Suprapubic skin (tissue), 4 donors: ENCODE data around the gene ADARB1. TPM values are rescaled to one million over a fixed set of nuclear protein-coding genes. Genes with fewer than 3 reads are reported as not detected.

ENCODE experiments used
- DNase-seq, 2 donors: peaks; one replicate each; pipeline ENCODE4 v3.0.0-alpha.2; 2019; ENCODE audit warnings: low spot score in 2 of 2
- H3K27ac ChIP-seq: fragments of 200-600 bp; sonication (generic); one replicate; pipeline ENCODE4 v1.5.1; 2019
- H3K27me3 ChIP-seq: fragments of 200-600 bp; sonication (generic); one replicate; pipeline ENCODE4 v1.5.1; 2019
- H3K36me3 ChIP-seq: fragments of 200-600 bp; sonication (generic); one replicate; pipeline ENCODE4 v1.5.1; 2019
- H3K4me1 ChIP-seq: fragments of 200-600 bp; sonication (generic); one replicate; pipeline ENCODE4 v1.5.1; 2019
- H3K4me3 ChIP-seq: fragments of 200-600 bp; sonication (generic); one replicate; pipeline ENCODE4 v1.5.1; 2019; ENCODE audit warnings: mild to moderate bottlenecking
- H3K9me3 ChIP-seq: fragments of 200-600 bp; sonication (generic); one replicate; pipeline ENCODE4 v1.5.1; 2019
- CTCF ChIP-seq, 2 donors: fragments of 200-600 bp in 1 of 2; fragments of 450-650 bp in 1 of 2; sonication (generic) in 1 of 2; IDR thresholded peaks; one replicate each; pipeline ENCODE4 v1.5.1; 2016 to 2019; ENCODE audit warnings: antibody characterized with exemption in 2 of 2, mild to moderate bottlenecking in 1 of 2, moderate library complexity in 1 of 2
- EP300 ChIP-seq: sonication (generic); formaldehyde crosslinking; IDR thresholded peaks from one replicate; pipeline ENCODE4 v1.6.1; 2017; ENCODE audit warnings: antibody characterized with exemption
- POLR2A ChIP-seq, 2 donors: fragments of 450-650 bp; IDR thresholded peaks; one replicate each; pipeline ENCODE4 v1.6.1; 2017; ENCODE audit warnings: antibody characterized with exemption in 2 of 2, mild to moderate bottlenecking in 2 of 2, moderate library complexity in 2 of 2
- POLR2AphosphoS5 ChIP-seq, 3 donors: sonication (generic); formaldehyde crosslinking; IDR thresholded peaks; one replicate each; pipeline ENCODE4 v1.6.1; 2017; ENCODE audit warnings: antibody characterized with exemption in 3 of 3
- WGBS: methylation state at CpG from one replicate; pipeline ENCODE4 v1.1.5; 2018; 5-methylcytosine and 5-hydroxymethylcytosine counted together
- total RNA-seq, 4 donors: library from RNA; depleted of rRNA; stranded (reverse); fragments of >200 nt; gene quantifications; one replicate each; pipeline ENCODE4 v1.1.0, GENCODE V29; 2016

The ADARB1 gene
- total RNA-seq, 4 donors from 2014 or later = 13.2 to 23.6 (median 20.3) TPM

GRCh38 chr21:45164838-45165237 is 90.5 kb downstream of the ADARB1 start:
- H3K27me3 ChIP-seq = no peaks in the 10 kb centered on the region
- 91% methylated on average over 6 of the region's 6 CpGs for WGBS
- DNase-seq = no peak
- TF ChIP-seq POLR2AphosphoS5 (IDR thresholded peaks at IDR 0.05) (no peak), CTCF (IDR thresholded peaks at IDR 0.05) (no peak), POLR2A (IDR thresholded peaks at IDR 0.05) (no peak), EP300 (no peak)
- no peak overlapping the region for H3K4me3 ChIP-seq
- H3K36me3 ChIP-seq = no peaks in the 10 kb centered on the region
- H3K9me3 ChIP-seq = no peaks in the 10 kb centered on the region
- H3K27ac ChIP-seq = no peak overlapping the region
- peaks cover 28% of the 10 kb centered on the region for H3K4me1 ChIP-seq

GRCh38 chr21:45166931-45167330 is 92.6 kb downstream of the ADARB1 start:
- Histone ChIP-seq H3K27ac (no peak overlapping the region), H3K4me1 (peaks cover 28% of the 10 kb centered on the region), H3K4me3 (no peak overlapping the region), H3K27me3 (no peaks in the 10 kb centered on the region), H3K36me3 (no peaks in the 10 kb centered on the region), H3K9me3 (no peaks in the 10 kb centered on the region)
- no peak for TF ChIP-seq POLR2A (IDR thresholded peaks at IDR 0.05)
- TF ChIP-seq EP300 = no peak
- TF ChIP-seq POLR2AphosphoS5 (IDR thresholded peaks at IDR 0.05) = no peak
- no peak for TF ChIP-seq CTCF (IDR thresholded peaks at IDR 0.05)
- 42% methylated on average over 5 of the region's 5 CpGs for WGBS
- no peak for DNase-seq

- H3K4me1 ChIP-seq = peaks cover 28% of the 10 kb centered on the region
- H3K4me3 ChIP-seq = no peak overlapping the region
- TF ChIP-seq CTCF (IDR thresholded peaks at IDR 0.05) (no peak), POLR2A (IDR thresholded peaks at IDR 0.05) (no peak), EP300 (no peak), POLR2AphosphoS5 (IDR thresholded peaks at IDR 0.05) (no peak)
- no peaks in the 10 kb centered on the region for H3K9me3 ChIP-seq
- peaks cover 5% of the 10 kb centered on the region for H3K36me3 ChIP-seq
- no peaks in the 10 kb centered on the region for H3K27me3 ChIP-seq
- H3K27ac ChIP-seq = no peak overlapping the region
- no peak for DNase-seq
- 43% methylated on average over 6 of the region's 6 CpGs for WGBS
These were observed 93.4 kb downstream of the ADARB1 start for GRCh38 chr21:45167796-45168222.

GRCh38 chr21:45168522-45168921 is 94.1 kb downstream of the ADARB1 start:
- WGBS = 75% methylated on average over 7 of the region's 7 CpGs
- Histone ChIP-seq H3K36me3 (peaks cover 7% of the 10 kb centered on the region), H3K4me3 (no peak overlapping the region), H3K27ac (no peak overlapping the region), H3K4me1 (peaks cover 27% of the 10 kb centered on the region), H3K9me3 (no peaks in the 10 kb centered on the region), H3K27me3 (no peaks in the 10 kb centered on the region)
- TF ChIP-seq EP300 = no peak
- no peak for TF ChIP-seq CTCF (IDR thresholded peaks at IDR 0.05)
- TF ChIP-seq POLR2AphosphoS5 (IDR thresholded peaks at IDR 0.05) = no peak
- no peak for TF ChIP-seq POLR2A (IDR thresholded peaks at IDR 0.05)
- DNase-seq = no peak

GRCh38 chr21:45169001-45169400 is 94.6 kb downstream of the ADARB1 start:
- H3K9me3 ChIP-seq = no peaks in the 10 kb centered on the region
- DNase-seq = no peak
- peaks cover 7% of the 10 kb centered on the region for H3K36me3 ChIP-seq
- no peaks in the 10 kb centered on the region for H3K27me3 ChIP-seq
- 68% methylated on average over 7 of the region's 7 CpGs for WGBS
- peaks cover 23% of the 10 kb centered on the region for H3K4me1 ChIP-seq
- TF ChIP-seq CTCF (IDR thresholded peaks at IDR 0.05) = no peak
- no peak for TF ChIP-seq POLR2A (IDR thresholded peaks at IDR 0.05)
- no peak overlapping the region for H3K27ac ChIP-seq
- H3K4me3 ChIP-seq = no peak overlapping the region
